ENCODE results near the gene LY6G6D. TPM values are rescaled to one million over a fixed set of nuclear protein-coding genes. Genes with fewer than 3 reads are reported as not detected.

The LY6G6D gene
- total RNA-seq, 1 experiment from 2014 or later = not detected

DNA sequence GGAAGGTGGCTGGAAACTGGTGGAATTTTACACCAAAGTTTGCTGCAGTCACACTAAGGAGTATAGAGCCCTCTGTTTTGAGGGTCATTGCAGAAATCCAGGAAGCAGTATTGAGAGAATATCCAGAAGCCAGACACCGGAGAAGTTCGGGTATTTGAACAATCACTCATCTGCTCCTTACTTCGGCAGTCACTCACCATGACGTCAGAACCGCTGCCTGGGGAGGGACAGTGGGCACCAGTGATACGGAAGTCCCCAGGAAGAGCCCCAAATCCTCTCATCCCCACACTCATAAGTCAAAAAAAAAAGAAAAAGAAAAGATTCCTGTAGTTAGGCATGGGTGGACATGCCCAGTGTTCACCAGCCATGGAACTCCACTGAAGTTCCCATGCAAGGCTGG, 38.2 kb upstream of the LY6G6D start:
- ChIA-PET POLR2A (no interaction called here), CTCF (no interaction called here)
- Mint-ChIP-seq H3K4me3 (no peak overlapping the region), H3K9me3 (no peaks in the 10 kb centered on the region), H3K27me3 (ENCODE audit: low read depth) (peaks cover 17% of the 10 kb centered on the region), H3K36me3 (peaks cover 14% of the 10 kb centered on the region), H3K27ac (no peak overlapping the region), H3K4me1 (peaks cover 10% of the 10 kb centered on the region)
- TF ChIP-seq, protein P1, sequence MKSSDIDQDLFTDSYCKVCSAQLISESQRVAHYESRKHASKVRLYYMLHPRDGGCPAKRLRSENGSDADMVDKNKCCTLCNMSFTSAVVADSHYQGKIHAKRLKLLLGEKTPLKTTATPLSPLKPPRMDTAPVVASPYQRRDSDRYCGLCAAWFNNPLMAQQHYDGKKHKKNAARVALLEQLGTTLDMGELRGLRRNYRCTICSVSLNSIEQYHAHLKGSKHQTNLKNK (CRISPR knock-in tag; IDR thresholded peaks at IDR 0.05) = no peak
- TF ChIP-seq GRHL2 (CRISPR knock-in tag; IDR thresholded peaks at IDR 0.05; ENCODE audit: insufficient replicate concordance, severe bottlenecking) = no peak
- TF ChIP-seq, protein P2, sequence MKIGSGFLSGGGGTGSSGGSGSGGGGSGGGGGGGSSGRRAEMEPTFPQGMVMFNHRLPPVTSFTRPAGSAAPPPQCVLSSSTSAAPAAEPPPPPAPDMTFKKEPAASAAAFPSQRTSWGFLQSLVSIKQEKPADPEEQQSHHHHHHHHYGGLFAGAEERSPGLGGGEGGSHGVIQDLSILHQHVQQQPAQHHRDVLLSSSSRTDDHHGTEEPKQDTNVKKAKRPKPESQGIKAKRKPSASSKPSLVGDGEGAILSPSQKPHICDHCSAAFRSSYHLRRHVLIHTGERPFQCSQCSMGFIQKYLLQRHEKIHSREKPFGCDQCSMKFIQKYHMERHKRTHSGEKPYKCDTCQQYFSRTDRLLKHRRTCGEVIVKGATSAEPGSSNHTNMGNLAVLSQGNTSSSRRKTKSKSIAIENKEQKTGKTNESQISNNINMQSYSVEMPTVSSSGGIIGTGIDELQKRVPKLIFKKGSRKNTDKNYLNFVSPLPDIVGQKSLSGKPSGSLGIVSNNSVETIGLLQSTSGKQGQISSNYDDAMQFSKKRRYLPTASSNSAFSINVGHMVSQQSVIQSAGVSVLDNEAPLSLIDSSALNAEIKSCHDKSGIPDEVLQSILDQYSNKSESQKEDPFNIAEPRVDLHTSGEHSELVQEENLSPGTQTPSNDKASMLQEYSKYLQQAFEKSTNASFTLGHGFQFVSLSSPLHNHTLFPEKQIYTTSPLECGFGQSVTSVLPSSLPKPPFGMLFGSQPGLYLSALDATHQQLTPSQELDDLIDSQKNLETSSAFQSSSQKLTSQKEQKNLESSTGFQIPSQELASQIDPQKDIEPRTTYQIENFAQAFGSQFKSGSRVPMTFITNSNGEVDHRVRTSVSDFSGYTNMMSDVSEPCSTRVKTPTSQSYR (CRISPR knock-in tag; IDR thresholded peaks at IDR 0.05) = no peak
- no peak for ATAC-seq
- DNase-seq (ENCODE audit: low spot score) = no peak

DNA sequence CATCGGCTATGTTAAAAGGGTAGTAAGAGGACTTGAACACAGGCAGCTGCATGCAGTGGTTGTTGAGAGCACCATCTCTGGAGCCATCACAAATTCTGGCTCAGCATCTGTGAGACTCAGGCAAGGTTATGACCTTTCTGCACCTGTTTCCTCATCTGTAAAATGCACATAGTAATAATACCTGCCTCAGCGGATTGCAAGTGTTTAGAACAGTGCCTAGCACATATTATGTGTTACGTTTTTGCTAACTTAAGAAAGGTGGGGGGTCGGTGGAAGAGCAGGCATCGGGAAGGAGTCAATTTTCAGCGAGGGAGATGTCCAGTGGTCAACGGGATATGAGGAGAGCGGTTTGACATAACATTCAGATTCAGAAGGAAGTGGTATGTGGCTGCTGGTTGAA, 37.2 kb upstream of the LY6G6D start:
- no peaks in the 10 kb centered on the region for H3K9me3 Mint-ChIP-seq
- TF ChIP-seq, protein P3, sequence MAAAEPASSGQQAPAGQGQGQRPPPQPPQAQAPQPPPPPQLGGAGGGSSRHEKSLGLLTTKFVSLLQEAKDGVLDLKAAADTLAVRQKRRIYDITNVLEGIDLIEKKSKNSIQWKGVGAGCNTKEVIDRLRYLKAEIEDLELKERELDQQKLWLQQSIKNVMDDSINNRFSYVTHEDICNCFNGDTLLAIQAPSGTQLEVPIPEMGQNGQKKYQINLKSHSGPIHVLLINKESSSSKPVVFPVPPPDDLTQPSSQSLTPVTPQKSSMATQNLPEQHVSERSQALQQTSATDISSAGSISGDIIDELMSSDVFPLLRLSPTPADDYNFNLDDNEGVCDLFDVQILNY (CRISPR knock-in tag; IDR thresholded peaks at IDR 0.05) = no peak
- TF ChIP-seq NR2C2 (CRISPR knock-in tag; IDR thresholded peaks at IDR 0.05) = no peak
- TF ChIP-seq, protein P4, sequence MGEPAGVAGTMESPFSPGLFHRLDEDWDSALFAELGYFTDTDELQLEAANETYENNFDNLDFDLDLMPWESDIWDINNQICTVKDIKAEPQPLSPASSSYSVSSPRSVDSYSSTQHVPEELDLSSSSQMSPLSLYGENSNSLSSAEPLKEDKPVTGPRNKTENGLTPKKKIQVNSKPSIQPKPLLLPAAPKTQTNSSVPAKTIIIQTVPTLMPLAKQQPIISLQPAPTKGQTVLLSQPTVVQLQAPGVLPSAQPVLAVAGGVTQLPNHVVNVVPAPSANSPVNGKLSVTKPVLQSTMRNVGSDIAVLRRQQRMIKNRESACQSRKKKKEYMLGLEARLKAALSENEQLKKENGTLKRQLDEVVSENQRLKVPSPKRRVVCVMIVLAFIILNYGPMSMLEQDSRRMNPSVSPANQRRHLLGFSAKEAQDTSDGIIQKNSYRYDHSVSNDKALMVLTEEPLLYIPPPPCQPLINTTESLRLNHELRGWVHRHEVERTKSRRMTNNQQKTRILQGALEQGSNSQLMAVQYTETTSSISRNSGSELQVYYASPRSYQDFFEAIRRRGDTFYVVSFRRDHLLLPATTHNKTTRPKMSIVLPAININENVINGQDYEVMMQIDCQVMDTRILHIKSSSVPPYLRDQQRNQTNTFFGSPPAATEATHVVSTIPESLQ (CRISPR knock-in tag; IDR thresholded peaks at IDR 0.05) = no peak
- TF ChIP-seq, protein P5, sequence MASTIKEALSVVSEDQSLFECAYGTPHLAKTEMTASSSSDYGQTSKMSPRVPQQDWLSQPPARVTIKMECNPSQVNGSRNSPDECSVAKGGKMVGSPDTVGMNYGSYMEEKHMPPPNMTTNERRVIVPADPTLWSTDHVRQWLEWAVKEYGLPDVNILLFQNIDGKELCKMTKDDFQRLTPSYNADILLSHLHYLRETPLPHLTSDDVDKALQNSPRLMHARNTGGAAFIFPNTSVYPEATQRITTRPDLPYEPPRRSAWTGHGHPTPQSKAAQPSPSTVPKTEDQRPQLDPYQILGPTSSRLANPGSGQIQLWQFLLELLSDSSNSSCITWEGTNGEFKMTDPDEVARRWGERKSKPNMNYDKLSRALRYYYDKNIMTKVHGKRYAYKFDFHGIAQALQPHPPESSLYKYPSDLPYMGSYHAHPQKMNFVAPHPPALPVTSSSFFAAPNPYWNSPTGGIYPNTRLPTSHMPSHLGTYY (CRISPR knock-in tag; IDR thresholded peaks at IDR 0.05) = no peak
- TF ChIP-seq, protein P6, sequence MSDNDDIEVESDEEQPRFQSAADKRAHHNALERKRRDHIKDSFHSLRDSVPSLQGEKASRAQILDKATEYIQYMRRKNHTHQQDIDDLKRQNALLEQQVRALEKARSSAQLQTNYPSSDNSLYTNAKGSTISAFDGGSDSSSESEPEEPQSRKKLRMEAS (CRISPR knock-in tag; IDR thresholded peaks at IDR 0.05) = no peak
- TF ChIP-seq, protein P7, sequence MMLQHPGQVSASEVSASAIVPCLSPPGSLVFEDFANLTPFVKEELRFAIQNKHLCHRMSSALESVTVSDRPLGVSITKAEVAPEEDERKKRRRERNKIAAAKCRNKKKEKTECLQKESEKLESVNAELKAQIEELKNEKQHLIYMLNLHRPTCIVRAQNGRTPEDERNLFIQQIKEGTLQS (CRISPR knock-in tag; conservative IDR thresholded peaks at IDR 0.05) = no peak
- TF ChIP-seq, protein P2 (CRISPR knock-in tag; IDR thresholded peaks at IDR 0.05) = no peak
- no peak overlapping the region for H3K4me3 Mint-ChIP-seq
- peaks cover 4% of the 10 kb centered on the region; the same call in 1 of the 2 replicates for H3K36me3 Mint-ChIP-seq
- H3K27me3 Mint-ChIP-seq (ENCODE audit: low read depth) = peaks cover 24% of the 10 kb centered on the region
- no peak for ATAC-seq
- no peak for DNase-seq (ENCODE audit: low spot score)
- ChIA-PET POLR2A (no interaction called here), CTCF (no interaction called here)
- peaks cover 10% of the 10 kb centered on the region for H3K4me1 Mint-ChIP-seq
- no peak overlapping the region for H3K27ac Mint-ChIP-seq

All from WTC11 (cell line).